Measurements from ENCODE around the gene CNNM3. TPM values are rescaled to one million over a fixed set of nuclear protein-coding genes. Genes with fewer than 3 reads are reported as not detected.

The CNNM3 gene
- total RNA-seq, 1 donor from 2014 or later, result 5.6 TPM

- Histone ChIP-seq H3K4me3 (ENCODE audit: insufficient read depth, low read depth, low read length) (no peak overlapping the region), H3K79me2 (ENCODE audit: insufficient read depth, low read length) (no peaks in the 10 kb centered on the region), H3K9ac (ENCODE audit: low read length) (no peak overlapping the region), H2AFZ (ENCODE audit: low read depth, low read length) (no peak overlapping the region), H3K4me2 (ENCODE audit: low read length) (no peak overlapping the region), H4K20me1 (ENCODE audit: insufficient read depth, low read length) (no peaks in the 10 kb centered on the region), H3K27me3 (ENCODE audit: insufficient read depth, low read length) (no peaks in the 10 kb centered on the region), H3K9me3 (ENCODE audit: insufficient read depth, low read depth, low read length) (no peaks in the 10 kb centered on the region), H3K4me1 (ENCODE audit: insufficient read depth, low read length) (peaks cover 5% of the 10 kb centered on the region), H3K36me3 (ENCODE audit: insufficient read depth, low read length) (no peaks in the 10 kb centered on the region), H3K27ac (ENCODE audit: low read depth, low read length) (no peak overlapping the region)
- FAIRE-seq (no peak), DNase-seq (ENCODE audit: low read depth) (no peak)
- Mint-ChIP-seq H3K27me3 (ENCODE audit: low read depth, unreplicated experiment) (no peaks in the 10 kb centered on the region), H3K27ac (ENCODE audit: unreplicated experiment) (no peak overlapping the region), H3K4me1 (ENCODE audit: low read depth, unreplicated experiment) (no peaks in the 10 kb centered on the region), H3K4me3 (ENCODE audit: unreplicated experiment) (no peak overlapping the region), H3K36me3 (ENCODE audit: low read depth, unreplicated experiment) (peaks cover 16% of the 10 kb centered on the region), H3K9me3 (ENCODE audit: unreplicated experiment) (no peaks in the 10 kb centered on the region)
- TF ChIP-seq EZH2 (IDR thresholded peaks at IDR 0.05; ENCODE audit: insufficient read depth, low read length) (no peak), CTCF (IDR thresholded peaks at IDR 0.05; ENCODE audit: insufficient read depth, low read depth, low read length) (no peak)
Measured at GRCh38 chr2:96842600-96842999, 26.5 kb downstream of the CNNM3 start.

- no peak within 1 kb of the TSS for H3K4me3 Mint-ChIP-seq (ENCODE audit: unreplicated experiment)
- Histone ChIP-seq H3K27ac (ENCODE audit: low read depth, low read length) (no peak within 1 kb of the TSS), H3K9ac (ENCODE audit: low read length) (no peak within 1 kb of the TSS), H3K79me2 (ENCODE audit: insufficient read depth, low read length) (no peaks in the 10 kb centered on the region), H3K4me2 (ENCODE audit: low read length) (no peak within 1 kb of the TSS), H3K4me1 (ENCODE audit: insufficient read depth, low read length) (peaks cover 5% of the 10 kb centered on the region), H3K9me3 (ENCODE audit: insufficient read depth, low read depth, low read length) (no peaks in the 10 kb centered on the region), H2AFZ (ENCODE audit: low read depth, low read length) (no peak within 1 kb of the TSS), H4K20me1 (ENCODE audit: insufficient read depth, low read length) (no peaks in the 10 kb centered on the region), H3K27me3 (ENCODE audit: insufficient read depth, low read length) (no peaks in the 10 kb centered on the region), H3K36me3 (ENCODE audit: insufficient read depth, low read length) (no peaks in the 10 kb centered on the region), H3K4me3 (ENCODE audit: insufficient read depth, low read depth, low read length) (no peak within 1 kb of the TSS)
- no peak for TF ChIP-seq EZH2 (IDR thresholded peaks at IDR 0.05; ENCODE audit: insufficient read depth, low read length)
- no peak for TF ChIP-seq CTCF (IDR thresholded peaks at IDR 0.05; ENCODE audit: insufficient read depth, low read depth, low read length)
- DNase-seq (ENCODE audit: low read depth), result no peak
- peaks cover 16% of the 10 kb centered on the region for H3K36me3 Mint-ChIP-seq (ENCODE audit: low read depth, unreplicated experiment)
- no peaks in the 10 kb centered on the region for H3K9me3 Mint-ChIP-seq (ENCODE audit: unreplicated experiment)
- no peaks in the 10 kb centered on the region for H3K4me1 Mint-ChIP-seq (ENCODE audit: low read depth, unreplicated experiment)
- FAIRE-seq, result no peak
- no peaks in the 10 kb centered on the region for H3K27me3 Mint-ChIP-seq (ENCODE audit: low read depth, unreplicated experiment)
- no peak within 1 kb of the TSS for H3K27ac Mint-ChIP-seq (ENCODE audit: unreplicated experiment)
Measured at GRCh38 chr2:96843538-96844268, 27.6 kb downstream of the CNNM3 start, which contains the start of gene ANKRD23. TSS of gene ANKRD23 (minus strand) at chr2:96844021. CDS start at chr2:96843992, 29 bp downstream.

GRCh38 chr2:96844405-96844808 is 28.3 kb downstream of the CNNM3 start:
- H3K27ac Mint-ChIP-seq (ENCODE audit: unreplicated experiment), result no peak overlapping the region
- H3K4me2 ChIP-seq (ENCODE audit: low read length), result no peak overlapping the region
- no peak overlapping the region for H3K27ac ChIP-seq (ENCODE audit: low read depth, low read length)
- DNase-seq (ENCODE audit: low read depth), result no peak
- no peak overlapping the region for H3K4me3 Mint-ChIP-seq (ENCODE audit: unreplicated experiment)
- H3K79me2 ChIP-seq (ENCODE audit: insufficient read depth, low read length), result no peaks in the 10 kb centered on the region
- no peak for FAIRE-seq
- H3K27me3 ChIP-seq (ENCODE audit: insufficient read depth, low read length), result no peaks in the 10 kb centered on the region
- H2AFZ ChIP-seq (ENCODE audit: low read depth, low read length), result no peak overlapping the region
- TF ChIP-seq CTCF (IDR thresholded peaks at IDR 0.05; ENCODE audit: insufficient read depth, low read depth, low read length) (no peak), EZH2 (IDR thresholded peaks at IDR 0.05; ENCODE audit: insufficient read depth, low read length) (no peak)
- peaks cover 16% of the 10 kb centered on the region for H3K36me3 Mint-ChIP-seq (ENCODE audit: low read depth, unreplicated experiment)
- no peaks in the 10 kb centered on the region for H3K27me3 Mint-ChIP-seq (ENCODE audit: low read depth, unreplicated experiment)
- H3K9ac ChIP-seq (ENCODE audit: low read length), result no peak overlapping the region
- H3K4me3 ChIP-seq (ENCODE audit: insufficient read depth, low read depth, low read length), result no peak overlapping the region
- H3K36me3 ChIP-seq (ENCODE audit: insufficient read depth, low read length), result no peaks in the 10 kb centered on the region
- no peaks in the 10 kb centered on the region for H3K9me3 ChIP-seq (ENCODE audit: insufficient read depth, low read depth, low read length)
- no peaks in the 10 kb centered on the region for H3K4me1 Mint-ChIP-seq (ENCODE audit: low read depth, unreplicated experiment)
- peaks cover 3% of the 10 kb centered on the region for H3K4me1 ChIP-seq (ENCODE audit: insufficient read depth, low read length)
- no peaks in the 10 kb centered on the region for H3K9me3 Mint-ChIP-seq (ENCODE audit: unreplicated experiment)
- H4K20me1 ChIP-seq (ENCODE audit: insufficient read depth, low read length), result no peaks in the 10 kb centered on the region

All from astrocyte (in vitro differentiated cells and primary cell).